Measurements from ENCODE around the gene MAN2B2.
A peak's percentile ranks its signal among the peaks of the same experiment; 100 is the strongest.

Gene MAN2B2
- total RNA-seq: 31.9 to 120 (median 78.0) reads per million in 9 experiments

GRCh38 chr4:6574747-6575502, at the start of gene MAN2B2:
MAN2B2 (plus strand) TSS chr4:6575189; CDS start chr4:6575211, 22 bp downstream.
- Mint-ChIP-seq H3K27me3 (no peaks in the 10 kb centered on the region), H3K9me3 (peaks cover 0 to 9% of the 10 kb centered on the region in 2 donors), H3K27ac (peak within 1 kb of the TSS; percentile 65 to 93), H3K4me3 (peak within 1 kb of the TSS; percentile 91 to 94), H3K36me3 (ENCODE audit: insufficient read depth) (peaks cover 19% of the 10 kb centered on the region), H3K4me1 (ENCODE audit: low read depth in 2 of 2) (peaks cover 15 to 17% of the 10 kb centered on the region in 2 donors)
- DNase-seq (peak; percentile 70 to 77 (median 74)), ATAC-seq (replicated peaks) (peak; percentile 96)

- Mint-ChIP-seq H3K36me3 (ENCODE audit: insufficient read depth) (no peaks in the 10 kb centered on the region), H3K27ac (no peak overlapping the region), H3K27me3 (peaks cover 5 to 58% of the 10 kb centered on the region in 2 donors), H3K4me3 (no peak overlapping the region), H3K4me1 (ENCODE audit: low read depth in 2 of 2) (no peaks in the 10 kb centered on the region), H3K9me3 (no peaks in the 10 kb centered on the region)
- DNase-seq (no peak), ATAC-seq (replicated peaks) (no peak)
Observed at GRCh38 chr4:6525474-6525873, 49.5 kb upstream of the MAN2B2 start.

GRCh38 chr4:6526156-6526555, 48.8 kb upstream of the MAN2B2 start:
- ATAC-seq (replicated peaks) (no peak), DNase-seq (no peak)
- H3K4me1 Mint-ChIP-seq (ENCODE audit: low read depth in 2 of 2): no peaks in the 10 kb centered on the region
- H3K27me3 Mint-ChIP-seq: peaks cover 5 to 54% of the 10 kb centered on the region in 2 donors
- H3K27ac Mint-ChIP-seq: no peak overlapping the region
- H3K4me3 Mint-ChIP-seq: no peak overlapping the region
- H3K36me3 Mint-ChIP-seq (ENCODE audit: insufficient read depth): no peaks in the 10 kb centered on the region
- H3K9me3 Mint-ChIP-seq: no peaks in the 10 kb centered on the region

- Mint-ChIP-seq H3K4me3 (no peak overlapping the region), H3K9me3 (no peaks in the 10 kb centered on the region), H3K27ac (no peak overlapping the region), H3K36me3 (ENCODE audit: insufficient read depth) (no peaks in the 10 kb centered on the region), H3K27me3 (peaks cover 5 to 49% of the 10 kb centered on the region in 2 donors), H3K4me1 (ENCODE audit: low read depth in 2 of 2) (no peaks in the 10 kb centered on the region)
- ATAC-seq (replicated peaks) (no peak), DNase-seq (no peak)
Observed at GRCh38 chr4:6526671-6527091, 48.3 kb upstream of the MAN2B2 start.

- Mint-ChIP-seq H3K4me1 (ENCODE audit: low read depth in 2 of 2) (no peaks in the 10 kb centered on the region), H3K27ac (no peak overlapping the region), H3K36me3 (ENCODE audit: insufficient read depth) (no peaks in the 10 kb centered on the region), H3K9me3 (no peaks in the 10 kb centered on the region), H3K27me3 (peaks cover 5 to 43% of the 10 kb centered on the region in 2 donors), H3K4me3 (no peak overlapping the region)
- ATAC-seq (replicated peaks): no peak
- DNase-seq: no peak
Observed at GRCh38 chr4:6527259-6527658, 47.7 kb upstream of the MAN2B2 start.

- no peak for ATAC-seq (replicated peaks)
- DNase-seq: no peak
- H3K27me3 Mint-ChIP-seq: peaks cover 5 to 40% of the 10 kb centered on the region in 2 donors
- no peak overlapping the region for H3K27ac Mint-ChIP-seq
- no peaks in the 10 kb centered on the region for H3K9me3 Mint-ChIP-seq
- H3K36me3 Mint-ChIP-seq (ENCODE audit: insufficient read depth): no peaks in the 10 kb centered on the region
- no peak overlapping the region for H3K4me3 Mint-ChIP-seq
- H3K4me1 Mint-ChIP-seq (ENCODE audit: low read depth in 2 of 2): no peaks in the 10 kb centered on the region
Observed at GRCh38 chr4:6527683-6528595, 47.0 kb upstream of the MAN2B2 start.

- Mint-ChIP-seq H3K9me3 (no peaks in the 10 kb centered on the region), H3K4me3 (no peak overlapping the region), H3K4me1 (ENCODE audit: low read depth in 2 of 2) (no peaks in the 10 kb centered on the region), H3K36me3 (ENCODE audit: insufficient read depth) (no peaks in the 10 kb centered on the region), H3K27ac (no peak overlapping the region), H3K27me3 (peaks cover 5 to 33% of the 10 kb centered on the region in 2 donors)
- no peak for DNase-seq
- no peak for ATAC-seq (replicated peaks)
Observed at GRCh38 chr4:6529021-6529420, 46.0 kb upstream of the MAN2B2 start.

GRCh38 chr4:6530301-6530700, 44.7 kb upstream of the MAN2B2 start:
- no peak for ATAC-seq (replicated peaks)
- DNase-seq: no peak
- peaks cover 5 to 33% of the 10 kb centered on the region in 2 donors for H3K27me3 Mint-ChIP-seq
- H3K27ac Mint-ChIP-seq: no peak overlapping the region
- H3K9me3 Mint-ChIP-seq: no peaks in the 10 kb centered on the region
- H3K36me3 Mint-ChIP-seq (ENCODE audit: insufficient read depth): no peaks in the 10 kb centered on the region
- no peaks in the 10 kb centered on the region for H3K4me1 Mint-ChIP-seq (ENCODE audit: low read depth in 2 of 2)
- H3K4me3 Mint-ChIP-seq: no peak overlapping the region

- Mint-ChIP-seq H3K27ac (no peak overlapping the region), H3K27me3 (peaks cover 6 to 26% of the 10 kb centered on the region in 2 donors), H3K4me1 (ENCODE audit: low read depth in 2 of 2) (no peaks in the 10 kb centered on the region), H3K36me3 (ENCODE audit: insufficient read depth) (no peaks in the 10 kb centered on the region), H3K9me3 (no peaks in the 10 kb centered on the region), H3K4me3 (no peak overlapping the region)
- DNase-seq (no peak), ATAC-seq (replicated peaks) (no peak)
Observed at GRCh38 chr4:6530964-6531363, 44.0 kb upstream of the MAN2B2 start.

- Mint-ChIP-seq H3K36me3 (ENCODE audit: insufficient read depth) (no peaks in the 10 kb centered on the region), H3K27ac (no peak overlapping the region), H3K9me3 (no peaks in the 10 kb centered on the region), H3K4me3 (no peak overlapping the region), H3K27me3 (peaks cover 10 to 17% of the 10 kb centered on the region in 2 donors), H3K4me1 (ENCODE audit: low read depth in 2 of 2) (no peaks in the 10 kb centered on the region)
- ATAC-seq (replicated peaks): no peak
- DNase-seq: no peak
Observed at GRCh38 chr4:6532102-6532501, 42.9 kb upstream of the MAN2B2 start.

GRCh38 chr4:6532658-6533057, 42.3 kb upstream of the MAN2B2 start:
- DNase-seq: no peak
- Mint-ChIP-seq H3K36me3 (ENCODE audit: insufficient read depth) (no peaks in the 10 kb centered on the region), H3K27ac (no peak overlapping the region), H3K9me3 (no peaks in the 10 kb centered on the region), H3K4me3 (no peak overlapping the region), H3K4me1 (ENCODE audit: low read depth in 2 of 2) (no peaks in the 10 kb centered on the region), H3K27me3 (peaks cover 10 to 17% of the 10 kb centered on the region in 2 donors)
- no peak for ATAC-seq (replicated peaks)

GRCh38 chr4:6534050-6534449, 40.9 kb upstream of the MAN2B2 start:
- H3K9me3 Mint-ChIP-seq: no peaks in the 10 kb centered on the region
- DNase-seq (no peak), ATAC-seq (replicated peaks) (no peak)
- H3K27me3 Mint-ChIP-seq: peaks cover 9 to 15% of the 10 kb centered on the region in 2 donors
- no peaks in the 10 kb centered on the region for H3K36me3 Mint-ChIP-seq (ENCODE audit: insufficient read depth)
- H3K27ac Mint-ChIP-seq: no peak overlapping the region
- H3K4me1 Mint-ChIP-seq (ENCODE audit: low read depth in 2 of 2): no peaks in the 10 kb centered on the region
- no peak overlapping the region for H3K4me3 Mint-ChIP-seq

GRCh38 chr4:6534618-6535328, 40.2 kb upstream of the MAN2B2 start:
- Mint-ChIP-seq H3K4me1 (ENCODE audit: low read depth in 2 of 2) (no peaks in the 10 kb centered on the region), H3K27me3 (peaks cover 15 to 16% of the 10 kb centered on the region in 2 donors), H3K27ac (no peak overlapping the region), H3K9me3 (no peaks in the 10 kb centered on the region), H3K4me3 (no peak overlapping the region), H3K36me3 (ENCODE audit: insufficient read depth) (no peaks in the 10 kb centered on the region)
- DNase-seq (no peak), ATAC-seq (replicated peaks) (no peak)

Measured in effector memory CD8-positive, alpha-beta T cell (primary cell).